COLO829 (cell line): ENCODE results near the gene COL10A1.
"Not testable (repeated sequence)": the region's sequence is repeated elsewhere in the genome, so short reads cannot be mapped to it uniquely, and the experiment has no call there.

Experiments
- DNase-seq: peaks from one replicate; pipeline ENCODE4 v3.0.0; 2012; ENCODE audit warnings: low spot score

The COL10A1 gene

DNA sequence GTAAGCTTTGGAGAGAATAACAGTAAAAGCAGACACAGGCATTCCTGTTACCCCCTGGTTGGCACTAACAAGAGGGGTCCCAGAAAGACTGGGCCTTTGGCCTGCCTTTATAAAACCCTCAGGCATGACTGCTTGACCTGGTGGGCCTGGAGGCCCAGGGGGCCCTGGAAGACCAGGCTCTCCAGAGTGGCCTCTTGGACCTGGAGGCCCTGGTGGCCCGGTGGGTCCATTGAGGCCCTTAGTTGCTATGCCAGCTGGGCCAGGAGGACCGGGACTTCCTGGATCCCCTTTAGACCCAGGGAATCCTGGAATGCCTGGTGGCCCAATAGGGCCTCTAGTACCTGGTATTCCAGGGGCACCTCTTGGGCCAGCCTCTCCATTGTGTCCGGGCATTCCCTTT lies 5.5 kb downstream of the COL10A1 start:
- no peak for DNase-seq

DNA sequence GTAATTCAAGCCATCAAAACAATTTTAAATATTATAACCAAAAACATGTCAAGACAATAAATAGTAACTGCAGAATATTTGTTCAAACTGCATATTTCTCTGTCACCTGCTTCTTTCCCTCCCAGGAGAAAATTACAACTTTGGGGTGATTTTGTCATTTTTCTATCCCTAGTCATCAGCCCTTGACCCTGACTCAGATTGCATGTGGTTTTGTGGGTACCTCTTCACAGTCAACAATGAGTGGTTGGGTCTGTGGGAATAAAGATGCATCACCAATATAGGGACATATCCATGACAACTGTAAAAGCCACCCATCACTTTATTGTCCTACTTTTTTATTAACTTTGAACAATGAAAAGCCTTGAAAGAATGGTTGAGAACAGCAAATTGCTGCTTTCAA lies 7.3 kb downstream of the COL10A1 start:
- no peak for DNase-seq

DNA sequence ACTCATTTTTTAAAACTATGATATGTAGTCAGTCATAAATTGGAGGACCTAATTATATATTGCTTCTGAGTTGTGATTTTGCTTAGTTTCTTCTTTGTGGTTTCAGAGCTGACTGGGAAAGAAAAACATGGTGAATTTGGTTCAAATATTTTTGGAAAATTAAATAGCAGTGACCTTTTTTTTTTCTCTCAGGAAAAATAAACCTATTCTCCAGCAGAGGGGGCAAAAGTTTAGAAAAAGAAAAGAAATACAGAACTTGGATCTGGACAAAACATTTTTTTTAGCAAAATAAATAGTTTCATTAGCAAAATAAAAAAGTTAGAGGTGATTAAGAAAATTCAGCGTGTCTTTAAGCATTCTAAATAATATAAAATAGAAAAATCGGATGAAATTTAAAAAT lies 10.2 kb downstream of the COL10A1 start:
- no peak for DNase-seq

DNA sequence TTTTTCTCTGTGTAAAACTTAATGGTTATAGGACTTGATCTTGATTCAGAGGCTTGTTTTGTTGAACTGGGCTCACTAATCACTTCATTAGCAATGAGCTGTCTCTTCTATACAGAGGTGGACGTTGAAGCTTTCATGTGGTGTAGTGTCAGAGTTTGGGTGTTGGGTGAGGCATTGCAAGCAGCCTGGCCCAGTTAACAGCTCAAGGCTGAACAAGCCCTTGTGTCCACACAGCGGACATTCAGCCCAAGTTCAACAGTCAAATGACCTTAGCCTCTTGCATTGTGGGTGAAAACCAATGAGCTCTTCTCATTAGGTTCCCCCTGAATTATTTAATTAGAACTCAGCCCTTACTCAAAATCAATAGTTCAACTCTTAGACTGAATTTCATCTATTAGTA lies 12.5 kb downstream of the COL10A1 start:
- no peak for DNase-seq

DNA sequence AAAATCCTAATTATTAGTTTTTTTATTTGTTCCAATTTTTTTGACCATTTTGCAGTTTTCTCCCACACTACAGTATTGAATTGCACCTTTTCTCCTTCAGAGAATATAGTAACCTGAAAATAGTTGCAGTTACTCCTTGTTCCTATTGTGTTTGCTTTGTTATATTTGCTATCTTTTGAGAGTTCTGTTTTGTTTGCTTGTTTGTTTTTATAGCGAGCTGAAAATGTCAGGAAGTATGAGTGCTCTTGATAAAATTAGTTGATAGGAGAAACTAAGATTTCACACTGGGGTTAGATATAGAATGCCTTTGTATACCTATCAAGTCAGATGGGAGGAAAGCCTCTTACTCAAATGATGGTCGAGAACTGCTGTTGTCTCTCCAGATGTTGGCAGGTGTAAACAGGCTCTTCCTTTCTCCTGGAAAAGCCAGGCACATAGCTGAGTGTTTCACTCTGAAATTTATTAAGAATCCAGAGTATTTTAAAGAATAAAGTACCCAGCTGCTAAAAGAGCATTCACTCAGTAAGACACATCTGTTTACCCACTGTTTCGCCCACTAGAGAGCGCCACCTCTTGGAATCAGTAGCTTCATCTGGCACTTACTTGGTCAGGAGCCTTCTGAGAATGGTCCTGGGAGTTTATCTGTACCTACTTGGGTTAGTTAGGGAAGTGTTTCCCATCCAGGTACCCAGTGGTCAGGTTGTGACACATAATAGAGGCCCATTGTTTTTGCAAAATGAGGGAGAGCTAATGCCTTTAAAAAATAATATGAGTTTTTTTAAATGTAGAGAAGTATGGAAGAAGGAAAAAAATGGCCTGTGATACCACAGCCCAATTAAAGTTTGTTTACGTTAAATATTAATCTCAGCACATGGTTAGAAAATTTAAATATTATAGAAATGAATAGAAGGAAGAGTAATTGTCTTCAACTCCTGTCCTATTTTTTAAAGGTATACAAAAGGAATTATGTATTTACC lies 14.1 kb downstream of the COL10A1 start:
- no peak for DNase-seq

DNA sequence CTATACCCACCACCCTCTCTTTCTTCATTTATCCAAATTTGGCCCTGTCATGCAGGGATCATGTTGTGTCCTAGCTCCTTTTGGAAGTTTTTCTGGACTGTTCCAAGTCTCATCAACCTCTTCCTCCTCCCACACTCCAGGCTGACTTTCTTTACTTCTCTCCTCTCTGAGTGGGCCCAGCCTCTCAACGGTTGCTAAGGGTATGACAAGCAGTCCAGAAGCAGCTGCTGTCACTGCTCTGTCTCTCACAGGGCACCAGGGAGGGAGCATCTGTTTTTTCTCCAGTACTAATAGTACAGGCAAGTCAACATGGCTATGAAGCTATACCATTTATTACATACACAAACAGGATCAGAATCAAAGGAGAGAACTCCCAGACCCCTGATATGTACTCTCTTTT lies 17.1 kb downstream of the COL10A1 start:
- no peak for DNase-seq

DNA sequence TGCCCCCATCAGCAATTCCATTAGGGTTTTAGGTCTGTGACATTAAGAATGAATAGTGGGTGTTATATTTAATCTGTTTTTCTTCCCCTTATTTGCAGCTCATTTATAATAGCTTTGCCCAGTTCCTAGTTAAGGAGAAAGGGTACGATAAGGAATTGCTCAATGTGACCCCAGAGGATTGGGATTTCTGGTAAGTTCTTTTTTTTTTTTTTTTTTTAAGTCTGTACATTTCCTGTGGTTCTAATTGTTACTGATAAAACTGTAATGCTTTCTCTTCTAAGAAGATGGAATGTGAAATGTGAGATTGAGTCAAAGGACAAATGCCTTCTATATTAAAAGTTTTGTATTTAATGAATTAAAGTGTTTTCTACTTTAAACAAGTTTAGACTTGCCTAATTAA lies 19.8 kb downstream of the COL10A1 start:
- DNase-seq = no peak

DNA sequence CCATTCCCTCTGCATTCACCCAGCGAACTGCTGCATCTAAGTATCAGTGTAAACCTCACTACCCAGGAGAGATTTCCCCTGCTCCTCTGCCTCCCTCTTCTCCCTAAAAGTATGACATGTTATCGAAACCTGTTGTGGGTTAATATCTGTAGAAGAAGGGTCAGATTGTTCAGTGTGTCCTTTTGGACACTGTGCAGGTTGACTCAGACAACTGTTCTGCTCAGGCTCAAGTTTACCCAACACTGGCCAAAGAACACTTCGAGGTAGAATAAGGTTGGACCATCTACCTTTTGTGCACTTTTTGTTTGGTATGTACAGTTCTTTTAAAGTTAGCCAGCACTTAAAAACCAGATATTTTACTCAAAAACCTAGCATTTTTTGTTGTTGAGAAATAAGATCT lies 20.7 kb downstream of the COL10A1 start:
- no peak for DNase-seq

DNA sequence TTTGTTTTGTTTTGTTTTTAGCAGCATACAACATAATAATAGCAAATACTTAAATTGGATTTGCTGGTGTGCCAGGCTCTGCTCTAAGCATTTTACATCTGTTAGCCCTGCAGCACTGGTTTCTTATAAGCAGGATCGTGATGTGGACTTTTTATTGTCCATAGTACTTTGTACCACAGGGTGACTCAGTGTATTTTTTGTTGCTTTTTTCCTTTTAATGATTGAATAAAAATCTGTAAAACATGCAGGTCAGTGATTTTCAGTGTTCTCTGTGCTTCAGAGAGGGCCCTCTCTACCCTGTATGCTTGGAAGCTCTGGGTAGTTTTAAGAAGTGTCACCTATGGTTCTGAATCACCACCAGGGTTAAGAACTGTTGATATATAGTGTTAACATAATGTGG lies 21.3 kb downstream of the COL10A1 start:
- DNase-seq = no peak

DNA sequence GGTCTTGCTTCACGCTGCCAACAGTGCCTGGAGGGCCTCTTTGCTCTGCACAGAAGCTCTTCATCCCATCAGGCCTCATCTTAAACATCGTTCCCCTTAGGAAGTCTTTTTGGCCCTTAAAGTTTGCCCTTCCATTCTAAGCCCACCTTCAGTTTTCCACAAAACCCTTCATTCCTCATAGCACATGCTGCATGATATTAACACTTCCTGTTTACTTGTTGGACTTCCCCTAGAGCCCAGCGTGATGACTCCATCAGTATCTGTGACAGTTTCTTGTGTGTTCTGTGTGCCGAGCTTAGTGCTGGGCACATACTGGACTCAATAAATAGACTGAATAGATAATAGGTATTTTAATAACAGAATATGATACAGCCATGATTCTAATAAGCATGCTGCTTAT lies 23.1 kb downstream of the COL10A1 start:
- no peak for DNase-seq

DNA sequence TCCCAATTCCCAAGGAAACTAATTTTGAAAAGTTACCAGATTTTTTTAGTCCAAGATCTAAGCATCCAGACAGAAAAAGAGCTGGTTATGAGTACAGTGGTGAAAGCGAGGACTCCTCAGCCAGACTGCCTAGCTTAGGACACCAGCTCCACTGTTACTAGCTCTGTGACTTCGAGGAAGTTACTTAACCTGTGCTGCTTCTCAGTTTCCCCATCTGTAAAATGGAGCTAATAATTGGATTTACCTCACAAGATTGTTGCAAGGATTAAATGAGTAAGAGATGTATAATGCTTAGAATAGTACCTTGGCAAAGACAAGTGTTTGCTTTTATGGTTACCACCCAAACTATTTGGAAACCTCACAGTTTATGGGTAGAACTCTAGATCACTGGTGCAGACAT lies 24.1 kb downstream of the COL10A1 start:
- no peak for DNase-seq

DNA sequence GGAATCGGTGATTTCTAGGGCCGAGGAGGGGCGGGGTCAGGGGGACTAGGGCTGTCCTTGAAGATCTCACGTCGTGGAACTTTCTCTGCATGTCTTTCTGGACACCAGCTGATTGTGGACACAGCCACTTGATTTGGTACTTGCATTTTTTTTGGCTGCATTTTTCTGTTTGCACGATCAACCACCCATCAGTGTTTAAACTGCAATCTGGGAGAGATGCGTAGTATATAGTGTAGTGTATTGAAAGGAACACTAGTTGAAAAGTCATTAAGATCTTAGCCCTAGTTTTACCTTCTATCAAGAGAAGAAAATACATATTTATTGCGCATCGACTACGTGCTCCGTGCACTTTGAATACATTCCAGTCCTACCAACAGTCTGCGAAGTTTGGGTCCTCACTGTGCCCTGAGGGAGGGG lies 24.6 kb downstream of the COL10A1 start:
- peak; percentile 69 for DNase-seq

DNA sequence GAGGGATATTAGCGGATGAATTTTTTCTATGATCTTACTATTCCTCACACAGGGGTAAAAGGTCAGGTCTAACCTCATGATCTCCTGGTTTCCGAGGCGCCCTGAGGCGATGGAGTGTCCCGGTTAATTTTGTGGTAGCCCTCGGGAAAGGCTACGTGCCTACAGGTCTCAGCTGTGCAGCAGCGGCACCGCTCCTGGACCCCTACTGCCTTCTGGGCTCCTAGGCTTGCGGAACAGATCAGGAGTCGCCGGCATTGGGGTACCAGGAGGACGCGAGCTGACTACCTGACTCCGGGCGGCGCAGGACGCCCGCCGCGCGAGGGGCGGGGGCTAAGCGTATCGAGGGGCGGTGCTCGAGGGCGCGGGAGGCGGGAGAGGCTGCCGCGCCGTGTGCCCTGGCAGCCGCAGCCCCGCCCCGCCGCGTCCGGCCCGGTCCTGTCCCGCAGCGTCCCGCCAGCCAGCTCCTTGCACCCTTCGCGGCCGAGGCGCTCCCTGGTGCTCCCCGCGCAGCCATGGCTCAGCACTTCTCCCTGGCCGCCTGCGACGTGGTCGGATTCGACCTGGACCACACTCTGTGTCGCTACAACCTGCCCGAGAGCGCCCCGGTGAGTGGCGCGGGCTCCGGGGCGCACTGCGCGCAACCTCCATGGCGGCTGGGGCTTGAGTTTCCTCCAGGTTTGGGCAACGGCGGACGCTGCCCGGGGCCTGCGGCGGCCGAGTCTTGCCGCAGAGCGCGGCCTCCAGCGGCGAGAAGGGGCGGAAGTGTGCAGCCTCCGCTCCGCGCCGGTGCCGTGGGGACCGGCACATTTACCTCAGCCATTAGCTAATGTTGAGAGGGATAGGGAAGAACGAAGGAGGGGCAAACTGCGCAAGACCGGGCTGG lies 25.3 kb downstream of the COL10A1 start, which contains the start of gene NT5DC1:
TSS of gene NT5DC1 (plus strand) at position 435 of the 883 bp plus-strand sequence. CDS start at position 513, 78 bp downstream.
- peak; percentile 63 for DNase-seq

DNA sequence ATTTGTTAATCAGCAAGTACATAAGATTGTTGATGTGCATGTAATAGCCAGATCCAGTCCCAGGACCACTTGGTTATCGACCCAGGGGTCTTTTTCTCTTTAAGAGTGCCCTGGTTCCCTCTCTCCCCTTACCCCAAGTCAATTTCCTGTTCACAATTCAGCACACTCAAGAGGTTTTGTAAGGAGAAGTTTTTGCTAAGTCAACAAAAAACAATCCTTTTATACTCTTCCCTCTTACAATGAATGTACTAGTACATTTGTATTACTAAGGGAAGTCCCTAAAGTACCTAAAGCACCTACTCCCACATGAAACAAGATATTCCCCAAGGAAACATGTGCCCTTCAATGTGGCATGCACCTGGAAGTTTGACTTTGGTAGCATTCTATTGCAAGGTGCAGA lies 26.9 kb downstream of the COL10A1 start:
- DNase-seq = no peak

DNA sequence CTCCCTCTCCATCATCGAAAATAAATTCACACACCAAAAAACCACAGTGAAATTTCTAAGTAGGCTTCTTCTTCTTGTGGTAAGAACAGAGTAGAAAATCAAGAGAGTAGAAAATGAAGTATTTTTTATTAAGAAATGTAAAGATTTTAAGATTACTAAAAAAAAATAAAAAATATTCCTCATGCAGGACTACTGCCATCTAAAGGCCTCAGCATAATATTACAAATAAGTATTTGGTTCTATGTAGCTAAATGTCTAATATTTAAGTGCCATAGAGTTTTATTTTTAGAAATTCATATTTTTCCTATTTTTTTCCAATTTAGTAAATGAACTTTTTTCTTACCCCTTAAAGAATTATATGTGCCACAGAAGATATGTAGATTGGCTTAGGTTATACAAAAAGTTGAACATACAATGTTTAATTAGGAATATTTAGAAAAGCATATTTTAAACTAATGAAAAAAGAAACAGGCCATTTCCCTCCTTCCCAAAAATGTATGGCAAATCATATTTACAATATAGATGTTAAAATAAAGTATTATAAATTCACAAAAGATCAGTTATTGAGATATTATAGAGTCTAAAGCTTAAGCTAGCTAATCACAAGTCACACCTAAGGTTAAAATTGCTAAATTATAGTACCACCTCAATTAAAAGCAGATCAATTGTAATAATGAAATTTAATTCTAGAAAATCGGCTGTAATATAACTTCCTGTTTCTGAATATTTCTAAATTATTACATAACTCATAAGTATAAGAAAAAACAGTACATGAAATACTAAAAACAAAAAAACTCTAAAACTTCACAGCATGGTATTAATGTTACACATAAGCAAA lies 28.7 kb downstream of the COL10A1 start:
- no peak for DNase-seq

DNA sequence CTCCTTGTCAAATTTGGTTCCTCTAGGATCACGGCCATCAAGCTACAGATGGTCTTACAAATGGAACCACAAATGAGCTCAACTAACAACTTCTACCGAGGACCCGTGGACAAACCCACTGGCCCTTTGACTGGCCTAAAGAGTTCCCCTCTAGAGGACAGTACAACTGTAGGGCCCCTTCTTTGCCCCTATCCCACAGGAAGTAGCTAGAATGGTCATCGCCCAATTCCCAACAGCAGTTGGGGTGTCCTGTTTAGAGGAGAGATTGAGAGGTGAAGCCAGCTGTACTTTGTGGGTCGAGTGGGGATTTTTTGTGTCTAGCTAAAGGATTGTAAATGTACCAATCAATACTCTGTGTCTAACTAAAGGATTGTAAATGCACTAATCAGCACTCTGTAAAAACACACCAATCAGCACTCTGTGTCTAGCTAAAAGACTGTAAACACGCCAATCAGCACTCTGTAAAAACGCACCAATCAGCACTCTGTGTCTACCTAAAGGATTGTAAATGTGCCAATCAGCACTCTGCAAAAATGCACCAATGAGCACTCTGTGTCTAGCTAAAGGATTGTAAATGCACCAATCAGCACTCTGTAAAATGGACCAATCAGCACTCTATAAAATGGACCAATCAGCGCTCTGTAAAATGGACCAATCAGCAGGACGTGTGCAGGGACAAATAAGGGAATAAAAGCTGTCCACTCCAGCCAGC lies 29.7 kb downstream of the COL10A1 start:
- DNase-seq = not testable (repeated sequence)

DNA sequence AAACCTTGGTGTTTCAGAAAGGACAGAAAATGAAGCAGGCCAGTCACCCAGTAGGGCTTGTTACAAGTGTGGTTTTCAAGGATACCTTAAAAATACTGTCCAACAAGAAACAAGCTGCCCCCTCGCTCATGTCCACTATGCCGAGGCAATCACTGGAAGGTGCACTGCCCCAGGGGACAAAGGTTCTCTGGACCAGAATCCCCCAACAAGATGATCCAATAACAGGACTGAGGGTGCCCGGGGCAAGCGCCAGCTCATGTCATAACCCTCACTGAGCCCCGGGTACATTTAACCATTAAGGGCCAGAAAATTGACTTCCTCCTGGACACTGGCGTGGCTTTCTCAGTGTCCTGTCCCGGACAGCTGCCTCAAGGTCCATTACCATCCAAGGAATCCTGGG lies 31.9 kb downstream of the COL10A1 start:
- DNase-seq = no peak

DNA sequence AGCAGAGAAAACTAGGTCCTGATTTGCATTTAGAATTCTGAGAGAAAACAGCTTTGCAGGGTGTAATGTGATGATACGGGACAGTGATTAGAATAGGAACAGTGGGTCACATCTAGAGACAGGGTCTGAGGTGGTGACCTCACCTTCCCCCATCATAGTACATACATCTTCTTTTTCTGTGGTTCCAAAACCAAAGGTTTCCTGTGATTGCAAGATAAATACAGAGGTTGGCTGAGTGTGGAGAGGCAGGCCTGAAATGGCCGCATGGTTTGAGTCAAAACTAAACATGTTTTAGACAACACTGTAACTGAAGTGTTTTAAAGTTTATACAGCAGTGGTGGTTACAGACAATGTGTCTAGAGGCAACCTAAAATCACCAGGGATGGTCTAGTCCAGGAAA lies 35.7 kb downstream of the COL10A1 start:
- no peak for DNase-seq

DNA sequence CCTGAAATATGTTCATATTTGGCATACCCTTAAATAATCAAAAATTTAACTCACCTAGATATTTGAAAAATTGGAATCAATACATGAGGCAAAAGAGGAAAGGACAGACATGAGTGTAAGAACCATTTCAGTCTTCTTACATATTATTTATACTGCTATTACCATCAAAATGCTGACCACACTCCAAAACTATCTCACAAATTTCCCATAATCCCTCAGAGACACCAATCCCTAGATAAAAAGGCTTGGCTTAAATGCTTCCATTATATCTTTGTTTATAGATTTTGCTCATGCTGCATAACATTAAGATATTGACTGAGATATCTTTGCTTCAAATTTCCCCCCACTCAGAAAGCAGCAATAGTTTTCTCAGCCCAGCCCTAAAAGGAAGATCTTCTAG lies 37.0 kb downstream of the COL10A1 start:
- no peak for DNase-seq

DNA sequence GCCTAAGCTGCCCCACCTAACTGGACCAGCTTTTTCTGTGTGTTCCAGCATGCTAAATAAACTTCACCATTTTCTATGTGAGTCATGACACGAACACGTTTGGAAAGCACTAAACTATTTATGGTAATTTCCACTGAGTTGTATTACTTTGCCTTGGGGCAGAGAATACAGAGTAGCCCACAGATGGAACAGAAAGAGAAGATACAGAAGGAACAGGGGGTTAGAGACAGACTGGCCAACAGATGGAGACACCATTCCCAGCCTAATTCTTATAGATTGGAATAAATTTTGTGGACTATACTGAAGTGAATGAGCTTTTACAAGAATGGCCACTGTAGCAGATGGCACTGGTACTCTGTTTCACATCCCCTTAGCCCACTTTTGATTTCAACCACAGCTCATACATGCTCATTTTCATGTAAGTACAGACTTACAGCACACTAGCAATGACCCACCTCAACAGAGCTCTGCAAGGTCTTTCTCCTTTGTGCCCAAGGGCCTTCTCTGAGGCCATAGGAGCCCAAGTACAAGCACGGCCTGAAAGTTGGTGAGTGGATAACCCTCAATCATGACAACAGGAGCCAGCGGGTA lies 38.4 kb downstream of the COL10A1 start:
- peak; percentile 40 for DNase-seq

DNA sequence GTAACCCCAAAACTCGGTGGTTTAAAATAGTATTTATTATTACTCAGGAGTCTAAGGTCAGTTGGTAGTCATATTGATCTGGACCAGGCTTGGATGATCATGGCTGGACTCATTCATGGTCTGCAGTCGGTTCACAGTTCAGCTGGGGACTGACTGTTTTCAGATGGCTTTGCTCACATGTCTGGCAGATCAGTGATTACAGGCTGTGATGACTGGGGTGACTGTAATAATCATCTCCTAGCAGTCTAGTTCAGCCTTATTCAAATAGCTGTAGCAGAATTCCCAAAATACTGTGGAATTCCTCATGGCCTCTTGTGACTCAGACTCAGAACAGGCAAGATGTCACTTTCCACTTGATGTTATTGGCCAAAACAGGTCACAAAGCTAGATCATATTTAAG lies 41.6 kb downstream of the COL10A1 start:
- no peak for DNase-seq
